ENCODE measurements around the gene SEL1L. TPM values are rescaled to one million over a fixed set of nuclear protein-coding genes. Genes with fewer than 3 reads are reported as not detected.
A peak's percentile ranks its signal among the peaks of the same experiment; 100 is the strongest.

Gene SEL1L
- total RNA-seq, 1 donor from 2014 or later, result 71.9 TPM

DNA sequence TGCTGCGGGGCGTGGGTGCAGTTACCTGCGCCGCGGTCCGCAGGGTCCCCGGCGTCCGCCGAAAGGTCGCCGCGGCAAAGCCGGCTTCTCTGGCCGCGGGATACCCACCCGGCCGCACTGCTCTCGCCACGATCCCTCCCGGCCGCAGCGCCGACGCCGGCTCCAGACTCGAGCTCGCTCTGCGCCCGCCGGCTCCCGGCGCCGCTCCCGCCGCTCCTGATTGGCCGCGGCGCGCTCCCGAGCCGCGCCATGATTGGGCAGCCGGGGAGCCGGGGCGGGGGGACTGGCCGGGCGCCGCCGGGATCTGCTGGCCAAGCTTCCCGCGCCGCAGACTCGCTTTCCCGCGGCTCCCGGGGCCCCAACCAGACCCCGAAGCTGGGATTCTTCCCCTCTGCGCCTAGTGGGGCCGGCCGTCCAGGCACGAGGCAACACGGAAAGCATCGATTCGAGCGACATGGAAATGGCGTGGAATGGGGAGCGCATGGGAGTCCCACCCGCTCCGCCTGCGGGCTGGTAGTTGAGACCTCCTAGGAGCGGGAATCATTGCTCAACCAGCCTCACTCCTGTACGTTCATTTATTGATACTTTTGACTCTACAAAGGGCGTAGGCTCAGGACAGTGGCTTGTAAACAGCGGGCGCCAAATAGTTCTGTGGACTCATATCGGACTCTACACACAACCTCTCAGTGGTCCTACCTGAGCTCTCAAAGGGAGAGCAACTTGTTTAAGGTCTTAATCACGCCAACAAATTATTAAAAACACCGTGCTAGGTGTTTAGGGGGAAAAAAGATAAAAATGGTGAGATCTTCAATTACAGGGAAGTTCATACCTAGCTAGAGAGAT lies 97.1 kb downstream of the SEL1L start:
- H3K9me3 Mint-ChIP-seq (ENCODE audit: unreplicated experiment), result no peaks in the 10 kb centered on the region
- H3K36me3 Mint-ChIP-seq (ENCODE audit: low read depth, unreplicated experiment), result peaks cover 4% of the 10 kb centered on the region
- TF ChIP-seq, protein P1, sequence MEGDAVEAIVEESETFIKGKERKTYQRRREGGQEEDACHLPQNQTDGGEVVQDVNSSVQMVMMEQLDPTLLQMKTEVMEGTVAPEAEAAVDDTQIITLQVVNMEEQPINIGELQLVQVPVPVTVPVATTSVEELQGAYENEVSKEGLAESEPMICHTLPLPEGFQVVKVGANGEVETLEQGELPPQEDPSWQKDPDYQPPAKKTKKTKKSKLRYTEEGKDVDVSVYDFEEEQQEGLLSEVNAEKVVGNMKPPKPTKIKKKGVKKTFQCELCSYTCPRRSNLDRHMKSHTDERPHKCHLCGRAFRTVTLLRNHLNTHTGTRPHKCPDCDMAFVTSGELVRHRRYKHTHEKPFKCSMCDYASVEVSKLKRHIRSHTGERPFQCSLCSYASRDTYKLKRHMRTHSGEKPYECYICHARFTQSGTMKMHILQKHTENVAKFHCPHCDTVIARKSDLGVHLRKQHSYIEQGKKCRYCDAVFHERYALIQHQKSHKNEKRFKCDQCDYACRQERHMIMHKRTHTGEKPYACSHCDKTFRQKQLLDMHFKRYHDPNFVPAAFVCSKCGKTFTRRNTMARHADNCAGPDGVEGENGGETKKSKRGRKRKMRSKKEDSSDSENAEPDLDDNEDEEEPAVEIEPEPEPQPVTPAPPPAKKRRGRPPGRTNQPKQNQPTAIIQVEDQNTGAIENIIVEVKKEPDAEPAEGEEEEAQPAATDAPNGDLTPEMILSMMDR (IDR thresholded peaks at IDR 0.05; ENCODE audit: unreplicated experiment), result no peak
- peaks cover 22% of the 10 kb centered on the region for H3K4me1 Mint-ChIP-seq (ENCODE audit: unreplicated experiment)
- peaks cover 16% of the 10 kb centered on the region for H3K27me3 Mint-ChIP-seq (ENCODE audit: unreplicated experiment)
- peak overlapping the region; percentile 90 for H3K4me3 Mint-ChIP-seq (ENCODE audit: unreplicated experiment)
- peak; percentile 89 for DNase-seq (ENCODE audit: low spot score)
- no peak overlapping the region for H3K27ac Mint-ChIP-seq (ENCODE audit: unreplicated experiment)

DNA sequence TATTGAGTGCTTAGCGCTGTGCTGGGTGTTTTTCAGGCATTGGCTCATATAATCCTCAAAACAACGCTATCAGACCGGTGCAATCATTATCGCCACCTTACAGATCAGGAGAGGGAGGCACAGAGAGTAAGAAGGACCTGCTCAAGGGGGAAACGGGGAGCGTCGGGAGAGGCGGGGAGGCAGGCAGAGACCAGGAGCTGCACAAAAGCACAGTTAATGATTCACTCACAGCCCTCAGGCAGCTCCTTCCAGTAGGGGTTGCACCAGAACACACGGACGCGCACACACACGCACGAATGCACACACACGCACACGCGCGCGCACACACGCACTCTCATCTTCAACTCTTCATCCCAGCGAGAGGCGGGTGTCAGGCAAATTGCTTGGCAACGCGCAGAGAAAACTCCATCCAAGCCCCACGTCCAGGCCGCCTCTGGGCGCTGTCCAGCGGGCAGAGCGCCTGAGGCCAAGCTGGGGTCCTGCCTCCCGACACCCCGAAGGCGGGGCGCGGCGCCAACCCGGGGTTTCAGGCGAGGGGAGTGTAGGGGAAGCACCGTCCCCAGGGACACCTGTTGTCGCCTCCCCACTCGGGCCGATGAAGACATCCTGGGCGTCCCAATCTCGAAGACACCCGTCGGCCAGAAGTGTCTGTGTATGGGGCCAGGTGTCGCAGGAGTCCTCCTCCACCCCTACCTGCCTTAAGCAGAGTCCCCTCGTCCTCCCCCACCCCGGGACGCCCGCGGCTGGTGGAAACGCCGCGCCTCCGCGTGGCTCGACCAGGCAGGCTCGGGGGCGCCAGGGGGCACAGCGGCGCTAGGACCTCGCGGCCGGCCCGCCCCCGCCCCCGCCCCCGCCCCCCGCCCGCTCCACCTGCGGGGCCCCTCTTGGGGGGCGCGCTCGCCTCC lies 98.0 kb downstream of the SEL1L start:
- Mint-ChIP-seq H3K27ac (ENCODE audit: unreplicated experiment) (no peak overlapping the region), H3K27me3 (ENCODE audit: unreplicated experiment) (peaks cover 16% of the 10 kb centered on the region), H3K4me1 (ENCODE audit: unreplicated experiment) (peaks cover 25% of the 10 kb centered on the region), H3K4me3 (ENCODE audit: unreplicated experiment) (peak overlapping the region; percentile 91), H3K9me3 (ENCODE audit: unreplicated experiment) (no peaks in the 10 kb centered on the region), H3K36me3 (ENCODE audit: low read depth, unreplicated experiment) (peaks cover 4% of the 10 kb centered on the region)
- DNase-seq (ENCODE audit: low spot score), result peak; percentile 66
- TF ChIP-seq, protein P1 (IDR thresholded peaks at IDR 0.05; ENCODE audit: unreplicated experiment), result no peak

DNA sequence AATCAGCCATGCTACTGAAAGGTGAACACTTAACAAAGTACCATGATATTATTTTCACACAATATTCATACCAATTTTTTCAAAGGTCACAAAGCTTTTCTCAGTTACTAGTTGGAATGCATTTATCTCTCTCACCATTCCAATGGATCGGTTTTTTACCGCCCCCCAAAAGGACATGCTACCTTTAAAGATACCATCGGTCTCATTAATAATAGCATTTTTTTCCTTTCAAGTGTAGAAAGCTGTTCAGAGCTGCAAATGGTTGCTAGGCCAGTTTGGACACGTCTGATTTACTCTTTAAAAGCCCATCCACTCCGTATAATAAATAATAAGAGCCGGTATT lies 98.6 kb downstream of the SEL1L start:
- peaks cover 16% of the 10 kb centered on the region for H3K27me3 Mint-ChIP-seq (ENCODE audit: unreplicated experiment)
- H3K4me1 Mint-ChIP-seq (ENCODE audit: unreplicated experiment), result peaks cover 25% of the 10 kb centered on the region

GRCh38 chr14:81434230-81434629 lies 99.4 kb downstream of the SEL1L start:
- no peaks in the 10 kb centered on the region for H3K9me3 Mint-ChIP-seq (ENCODE audit: unreplicated experiment)
- peaks cover 16% of the 10 kb centered on the region for H3K27me3 Mint-ChIP-seq (ENCODE audit: unreplicated experiment)
- no peak for DNase-seq (ENCODE audit: low spot score)
- TF ChIP-seq, protein P1 (IDR thresholded peaks at IDR 0.05; ENCODE audit: unreplicated experiment), result no peak
- peaks cover 25% of the 10 kb centered on the region for H3K4me1 Mint-ChIP-seq (ENCODE audit: unreplicated experiment)
- H3K27ac Mint-ChIP-seq (ENCODE audit: unreplicated experiment), result no peak overlapping the region
- peaks cover 4% of the 10 kb centered on the region for H3K36me3 Mint-ChIP-seq (ENCODE audit: low read depth, unreplicated experiment)
- H3K4me3 Mint-ChIP-seq (ENCODE audit: unreplicated experiment), result peak overlapping the region; percentile 45

More for the DNA sequence above, 98.6 kb downstream of the SEL1L start:
- Mint-ChIP-seq H3K4me3 (ENCODE audit: unreplicated experiment) (peak overlapping the region; percentile 91), H3K9me3 (ENCODE audit: unreplicated experiment) (no peaks in the 10 kb centered on the region), H3K27ac (ENCODE audit: unreplicated experiment) (no peak overlapping the region), H3K36me3 (ENCODE audit: low read depth, unreplicated experiment) (peaks cover 4% of the 10 kb centered on the region)
- no peak for DNase-seq (ENCODE audit: low spot score)
- TF ChIP-seq, protein P1 (IDR thresholded peaks at IDR 0.05; ENCODE audit: unreplicated experiment), result no peak

Measured in endothelial cell (in vitro differentiated cells).